Measurements from ENCODE around the gene RYR2.

GRCh38 chr1:237249120-237249519, 207.1 kb downstream of the RYR2 start:
- TF ChIP-seq POLR2A (IDR thresholded peaks at IDR 0.05) = no peak
- no peak for TF ChIP-seq CTCF (IDR thresholded peaks at IDR 0.05)

All from heart left ventricle (tissue), 13 donors.